22Rv1 (cell line): ENCODE measurements around the gene KLC1.

ENCODE experiments used
- ZFX ChIP-seq: fragments of 450-650 bp; IDR thresholded peaks from 2 replicates; pipeline ENCODE4 v1.6.1; 2017; ENCODE audit warnings: antibody characterized with exemption, borderline replicate concordance
- TF ChIP-seq, protein P1 (sequence below): fragments of 450-650 bp; IDR thresholded peaks from 2 replicates; pipeline ENCODE4 v1.5.1; 2017; ENCODE audit warnings: mild to moderate bottlenecking

DNA sequence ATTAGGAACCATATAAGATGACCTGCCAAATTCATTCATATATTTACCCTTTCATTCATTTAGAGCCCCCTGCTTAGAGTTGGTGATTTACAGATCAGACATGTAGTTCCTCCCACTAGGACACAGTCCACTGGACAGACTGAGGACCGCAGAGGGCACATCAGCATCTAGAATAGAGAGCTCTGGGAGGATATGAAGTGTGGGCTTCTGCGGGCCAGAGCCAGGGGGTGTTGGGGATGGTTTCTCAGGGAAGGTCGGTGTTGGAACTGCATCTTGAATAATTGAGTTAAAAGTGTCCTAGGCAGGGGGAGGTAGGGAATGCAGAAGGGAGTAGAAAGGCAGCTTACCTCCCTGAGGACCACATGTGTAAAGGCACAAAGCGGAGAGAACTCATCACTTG, 42.9 kb downstream of the KLC1 start:
- TF ChIP-seq, protein P1, sequence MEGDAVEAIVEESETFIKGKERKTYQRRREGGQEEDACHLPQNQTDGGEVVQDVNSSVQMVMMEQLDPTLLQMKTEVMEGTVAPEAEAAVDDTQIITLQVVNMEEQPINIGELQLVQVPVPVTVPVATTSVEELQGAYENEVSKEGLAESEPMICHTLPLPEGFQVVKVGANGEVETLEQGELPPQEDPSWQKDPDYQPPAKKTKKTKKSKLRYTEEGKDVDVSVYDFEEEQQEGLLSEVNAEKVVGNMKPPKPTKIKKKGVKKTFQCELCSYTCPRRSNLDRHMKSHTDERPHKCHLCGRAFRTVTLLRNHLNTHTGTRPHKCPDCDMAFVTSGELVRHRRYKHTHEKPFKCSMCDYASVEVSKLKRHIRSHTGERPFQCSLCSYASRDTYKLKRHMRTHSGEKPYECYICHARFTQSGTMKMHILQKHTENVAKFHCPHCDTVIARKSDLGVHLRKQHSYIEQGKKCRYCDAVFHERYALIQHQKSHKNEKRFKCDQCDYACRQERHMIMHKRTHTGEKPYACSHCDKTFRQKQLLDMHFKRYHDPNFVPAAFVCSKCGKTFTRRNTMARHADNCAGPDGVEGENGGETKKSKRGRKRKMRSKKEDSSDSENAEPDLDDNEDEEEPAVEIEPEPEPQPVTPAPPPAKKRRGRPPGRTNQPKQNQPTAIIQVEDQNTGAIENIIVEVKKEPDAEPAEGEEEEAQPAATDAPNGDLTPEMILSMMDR, result no peak
- TF ChIP-seq ZFX, result no peak
